WERI-Rb-1 (cell line): Measurements from ENCODE around the gene PARPBP.
"Not testable (repeated sequence)": the region's sequence is repeated elsewhere in the genome, so short reads cannot be mapped to it uniquely, and the experiment has no call there.

Experiments
- DNase-seq: peaks from one replicate; pipeline ENCODE4 v3.0.0-alpha.2; 2020
- H3K27ac ChIP-seq: fragments of 250-450 bp; sonication (Bioruptor Pico); 2 replicates; pipeline ENCODE4 v1.5.1; 2020; ENCODE audit warnings: mild to moderate bottlenecking, moderate library complexity
- H3K27me3 ChIP-seq: fragments of 250-450 bp; sonication (Bioruptor Pico); 2 replicates; pipeline ENCODE4 v1.5.1; 2021; ENCODE audit warnings: mild to moderate bottlenecking, low read depth, moderate library complexity; ENCODE audit not compliant: insufficient read depth, severe bottlenecking
- H3K36me3 ChIP-seq: fragments of 250-450 bp; sonication (Bioruptor Pico); 2 replicates; pipeline ENCODE4 v1.5.1; 2020; ENCODE audit warnings: mild to moderate bottlenecking, moderate library complexity
- H3K4me3 ChIP-seq: 2 replicates; pipeline ENCODE4 v1.5.1; 2011; ENCODE audit warnings: low read depth, mild to moderate bottlenecking, control low read depth, low read length
- H3K9me3 ChIP-seq: fragments of 250-450 bp; sonication (Bioruptor Pico); 2 replicates; pipeline ENCODE4 v1.5.1; 2021; ENCODE audit warnings: mild to moderate bottlenecking, moderate library complexity; ENCODE audit not compliant: severe bottlenecking
- TF ChIP-seq, protein P1 (sequence below): IDR thresholded peaks from 2 replicates; pipeline ENCODE4 v1.5.1; 2011; ENCODE audit warnings: low read depth, mild to moderate bottlenecking, control low read depth, inconsistent platforms, low read length

Gene PARPBP

DNA sequence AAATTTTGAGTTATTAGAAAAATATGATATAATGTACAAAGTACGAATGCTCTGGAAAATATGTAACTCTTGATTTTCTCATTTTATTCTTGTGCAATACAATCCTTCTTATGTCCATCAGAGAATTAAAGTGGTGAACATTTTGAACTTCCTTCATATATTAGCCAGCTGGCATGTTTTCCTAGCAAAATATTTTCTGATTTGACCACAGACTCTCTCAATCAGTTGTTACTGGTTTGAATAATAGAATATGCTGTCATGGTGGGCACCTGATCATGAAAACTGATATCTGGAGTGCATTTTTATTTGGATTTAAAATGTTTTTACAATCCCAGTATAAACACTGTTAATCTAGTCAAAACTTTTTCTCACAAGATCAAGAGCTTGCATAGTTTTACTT lies 24.2 kb downstream of the PARPBP start:
- Histone ChIP-seq H3K9me3 (no peaks in the 10 kb centered on the region), H3K4me3 (no peak overlapping the region), H3K36me3 (peaks cover 4% of the 10 kb centered on the region; the same call in 1 of the 2 replicates), H3K27ac (no peak overlapping the region), H3K27me3 (no peaks in the 10 kb centered on the region)
- DNase-seq = no peak
- TF ChIP-seq, protein P1, sequence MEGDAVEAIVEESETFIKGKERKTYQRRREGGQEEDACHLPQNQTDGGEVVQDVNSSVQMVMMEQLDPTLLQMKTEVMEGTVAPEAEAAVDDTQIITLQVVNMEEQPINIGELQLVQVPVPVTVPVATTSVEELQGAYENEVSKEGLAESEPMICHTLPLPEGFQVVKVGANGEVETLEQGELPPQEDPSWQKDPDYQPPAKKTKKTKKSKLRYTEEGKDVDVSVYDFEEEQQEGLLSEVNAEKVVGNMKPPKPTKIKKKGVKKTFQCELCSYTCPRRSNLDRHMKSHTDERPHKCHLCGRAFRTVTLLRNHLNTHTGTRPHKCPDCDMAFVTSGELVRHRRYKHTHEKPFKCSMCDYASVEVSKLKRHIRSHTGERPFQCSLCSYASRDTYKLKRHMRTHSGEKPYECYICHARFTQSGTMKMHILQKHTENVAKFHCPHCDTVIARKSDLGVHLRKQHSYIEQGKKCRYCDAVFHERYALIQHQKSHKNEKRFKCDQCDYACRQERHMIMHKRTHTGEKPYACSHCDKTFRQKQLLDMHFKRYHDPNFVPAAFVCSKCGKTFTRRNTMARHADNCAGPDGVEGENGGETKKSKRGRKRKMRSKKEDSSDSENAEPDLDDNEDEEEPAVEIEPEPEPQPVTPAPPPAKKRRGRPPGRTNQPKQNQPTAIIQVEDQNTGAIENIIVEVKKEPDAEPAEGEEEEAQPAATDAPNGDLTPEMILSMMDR = no peak

DNA sequence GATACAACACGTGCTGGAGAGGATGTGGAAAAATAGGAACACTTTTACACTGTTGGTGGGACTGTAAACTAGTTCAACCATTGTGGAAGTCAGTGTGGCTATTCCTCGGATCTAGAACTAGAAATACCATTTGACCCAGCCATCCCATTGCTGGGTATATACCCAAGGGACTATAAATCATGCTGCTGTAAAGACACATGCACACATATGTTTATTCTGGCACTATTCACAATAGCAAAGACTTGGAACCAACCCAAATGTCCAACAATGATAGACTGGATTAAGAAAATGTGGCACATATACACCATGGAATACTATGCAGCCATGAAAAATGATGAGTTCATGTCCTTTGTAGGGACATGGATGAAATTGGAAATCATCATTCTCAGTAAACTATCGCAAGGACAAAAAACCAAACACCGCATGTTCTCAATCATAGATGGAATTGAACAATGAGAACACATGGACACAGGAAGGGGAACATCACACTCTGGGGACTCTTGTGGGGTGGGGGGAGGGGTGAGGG lies 27.1 kb downstream of the PARPBP start:
- H3K27me3 ChIP-seq, H3K9me3 ChIP-seq, H3K36me3 ChIP-seq, H3K4me3 ChIP-seq, H3K27ac ChIP-seq, DNase-seq: not testable (repeated sequence)

DNA sequence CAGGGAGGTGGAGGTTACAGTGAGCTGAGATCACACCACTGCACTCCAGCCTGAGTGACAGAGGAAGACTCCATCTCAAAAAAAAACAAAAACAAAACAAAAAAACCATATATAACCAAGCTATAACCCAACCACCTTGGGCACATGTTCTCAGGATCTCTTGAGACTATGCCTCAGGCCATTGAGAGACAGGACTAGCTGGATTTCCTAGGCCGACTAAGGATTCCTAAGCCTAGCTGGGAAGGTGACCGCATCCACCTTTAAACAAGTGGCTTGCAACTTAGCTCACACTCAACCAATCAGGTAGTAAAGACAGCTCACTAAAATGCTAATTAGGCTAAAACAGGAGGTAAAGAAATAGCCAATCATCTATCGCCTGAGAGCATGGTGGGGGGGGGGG lies 35.2 kb downstream of the PARPBP start:
- H3K4me3 ChIP-seq, H3K27ac ChIP-seq, H3K27me3 ChIP-seq, H3K36me3 ChIP-seq, H3K9me3 ChIP-seq, DNase-seq: not testable (repeated sequence)

DNA sequence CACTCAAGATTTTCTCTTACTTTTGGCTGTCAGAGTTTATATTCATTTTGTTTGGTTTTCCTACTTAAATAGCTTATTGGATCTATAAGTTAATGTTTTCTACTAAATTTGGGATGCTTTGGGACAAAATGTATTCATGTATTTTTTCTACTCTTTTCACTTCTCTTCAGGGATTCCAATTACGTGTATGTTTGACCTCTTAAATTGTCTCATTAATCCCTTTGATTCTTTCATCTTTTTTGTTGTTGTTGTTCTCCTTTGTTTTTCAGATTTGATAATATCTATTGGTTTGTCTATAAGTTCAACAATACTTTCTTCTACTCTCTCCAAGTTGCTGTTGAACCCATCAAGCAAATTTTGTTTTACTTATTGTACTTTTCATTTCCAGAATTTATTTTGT lies 43.4 kb downstream of the PARPBP start:
- TF ChIP-seq, protein P1 = no peak
- H3K27ac ChIP-seq = no peak overlapping the region
- H3K36me3 ChIP-seq = no peaks in the 10 kb centered on the region
- H3K27me3 ChIP-seq = no peaks in the 10 kb centered on the region
- H3K4me3 ChIP-seq = no peak overlapping the region
- no peak for DNase-seq
- H3K9me3 ChIP-seq = no peaks in the 10 kb centered on the region

DNA sequence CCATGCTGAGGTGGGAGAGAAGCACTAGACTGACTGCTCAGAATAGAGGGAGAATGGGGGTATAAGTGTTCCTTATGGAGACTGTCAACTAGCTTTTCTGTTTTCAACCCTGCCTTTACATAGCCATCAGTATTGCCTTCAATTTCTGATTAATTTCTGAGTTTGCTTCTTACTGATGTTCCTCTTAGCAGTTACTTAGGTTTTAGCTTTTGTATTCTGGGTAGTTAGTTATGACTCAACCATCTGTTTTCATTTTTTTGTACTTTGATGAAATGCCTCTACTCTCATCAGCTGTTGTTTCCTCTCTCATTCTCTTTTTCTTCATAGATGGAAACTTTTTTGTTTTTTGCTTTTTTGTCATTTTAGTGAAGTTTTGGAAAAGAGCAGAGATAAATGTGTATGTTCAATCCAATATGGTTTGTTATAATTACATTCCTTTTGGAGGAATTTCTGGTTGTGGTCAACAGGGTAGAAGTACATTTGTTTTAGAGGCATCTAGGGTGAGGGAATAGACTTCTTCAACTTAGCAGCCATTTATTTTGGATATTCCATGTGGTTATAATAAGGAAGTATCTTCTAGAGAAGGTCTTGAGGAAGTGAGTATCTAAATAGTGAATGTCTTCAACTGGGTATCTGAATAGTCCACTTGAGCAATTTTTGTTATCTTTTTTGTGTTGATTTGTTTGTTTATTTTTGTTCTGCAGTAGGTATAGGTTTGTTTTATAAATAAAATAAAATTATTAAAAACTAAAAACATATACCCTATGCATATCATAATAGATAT lies 48.0 kb downstream of the PARPBP start:
- DNase-seq = no peak
- no peak overlapping the region for H3K4me3 ChIP-seq
- no peak overlapping the region for H3K27ac ChIP-seq

DNA sequence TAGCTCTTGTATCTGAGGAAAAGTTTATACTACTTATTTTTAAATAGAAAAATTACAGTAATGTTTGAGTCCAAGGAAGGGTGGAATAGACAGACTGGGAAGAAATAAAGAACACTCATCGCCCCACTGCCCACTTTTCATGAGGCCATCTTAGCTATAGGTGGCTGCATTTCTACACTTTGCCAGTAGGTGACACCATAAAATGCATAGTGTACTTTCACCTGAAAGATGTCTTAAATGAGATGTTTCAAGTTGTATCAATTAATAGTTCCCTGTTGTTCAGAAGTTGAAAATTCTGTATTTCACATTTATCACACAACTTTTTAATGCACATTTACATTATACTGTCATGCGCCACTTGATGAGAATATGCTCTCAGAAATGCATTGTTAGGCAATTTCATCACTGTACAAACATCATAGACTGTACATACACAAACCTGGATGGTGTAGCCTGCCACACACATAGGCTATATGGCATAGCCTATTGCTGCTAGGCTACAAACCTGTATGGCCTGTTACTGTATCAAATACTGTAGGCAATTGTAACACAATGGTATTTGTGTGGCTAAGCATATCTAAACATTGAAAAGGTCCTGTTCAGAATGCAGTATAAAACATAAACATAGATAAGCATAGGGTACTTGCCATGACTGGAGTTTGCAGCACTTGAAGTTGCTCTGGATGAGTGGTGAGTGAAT lies 50.1 kb downstream of the PARPBP start:
- peak; percentile 11 for DNase-seq
- Histone ChIP-seq H3K27me3 (no peaks in the 10 kb centered on the region), H3K9me3 (no peaks in the 10 kb centered on the region), H3K36me3 (peaks cover 3% of the 10 kb centered on the region; the same call in 1 of the 2 replicates), H3K27ac (no peak overlapping the region), H3K4me3 (no peak overlapping the region)
- TF ChIP-seq, protein P1 = peak; percentile 63

More for the DNA sequence above, 48.0 kb downstream of the PARPBP start:
- TF ChIP-seq, protein P1 = no peak
- Histone ChIP-seq H3K36me3 (peaks cover 3% of the 10 kb centered on the region; the same call in 1 of the 2 replicates), H3K27me3 (no peaks in the 10 kb centered on the region), H3K9me3 (no peaks in the 10 kb centered on the region)
